HG03439 (cell line): ENCODE results near the gene GOLGA8G.
"Not testable (repeated sequence)": the region's sequence is repeated elsewhere in the genome, so short reads cannot be mapped to it uniquely, and the experiment has no call there.

ENCODE experiments used
- ATAC-seq: cut with Tn5 transposase; IDR thresholded peaks from one replicate; pipeline ENCODE4 v1.9.1; 2021; ENCODE audit warnings: mild to moderate bottlenecking, moderate library complexity; ENCODE audit not compliant: unreplicated experiment

Gene GOLGA8G, protein sequence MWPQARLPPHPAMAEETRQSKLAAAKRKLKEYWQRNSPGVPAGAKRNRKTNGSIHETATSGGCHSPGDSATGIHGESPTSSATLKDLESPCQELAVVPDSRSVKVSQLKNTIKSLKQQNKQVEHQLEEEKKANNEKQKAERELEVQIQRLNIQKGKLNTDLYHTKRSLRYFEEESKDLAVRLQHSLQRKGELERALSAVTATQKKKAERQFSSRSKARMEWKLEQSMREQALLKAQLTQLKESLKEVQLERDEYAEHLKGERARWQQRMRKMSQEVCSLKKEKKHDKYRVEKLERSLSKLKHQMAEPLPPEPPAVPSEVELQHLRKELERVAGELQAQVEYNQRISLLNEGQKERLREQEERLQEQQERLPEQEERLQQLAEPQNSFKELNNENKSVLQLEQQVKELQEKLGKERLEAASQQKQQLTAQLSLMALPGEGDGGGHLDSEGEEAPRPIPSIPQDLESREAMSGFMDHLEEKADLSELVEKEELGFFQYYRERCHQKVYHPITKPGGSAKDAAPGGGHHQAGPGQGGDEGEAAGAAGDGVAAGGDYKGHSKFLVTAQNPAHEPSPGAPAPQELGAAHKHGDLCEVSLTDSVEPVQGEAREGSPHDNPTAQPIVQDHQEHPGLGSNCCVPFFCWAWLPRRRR

DNA sequence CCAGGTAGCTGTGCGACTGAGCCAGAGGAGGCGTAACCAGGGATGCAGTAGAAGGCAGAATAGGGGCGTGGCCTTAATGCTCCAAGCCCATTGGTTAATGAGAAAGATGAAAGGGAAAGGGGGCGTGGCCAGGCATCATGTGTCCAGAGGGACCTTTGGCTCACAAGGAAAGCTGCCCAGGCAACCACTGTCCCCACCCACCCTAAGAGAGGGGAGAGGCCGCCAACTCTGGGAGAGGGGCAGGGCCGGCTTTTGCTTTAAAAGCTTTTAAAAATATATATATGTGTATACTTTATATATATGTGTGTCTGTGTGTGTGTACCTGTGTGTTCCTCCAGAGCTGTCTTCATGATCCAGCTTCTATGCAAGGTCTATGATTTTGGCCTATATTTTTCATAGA is at the start of gene GOLGA8G:
Gene GOLGA8G, minus strand, starts transcription at position 18 of the 400 bp plus-strand sequence. CDS start 62 bp downstream, outside the sequence.
- ATAC-seq, result not testable (repeated sequence)

DNA sequence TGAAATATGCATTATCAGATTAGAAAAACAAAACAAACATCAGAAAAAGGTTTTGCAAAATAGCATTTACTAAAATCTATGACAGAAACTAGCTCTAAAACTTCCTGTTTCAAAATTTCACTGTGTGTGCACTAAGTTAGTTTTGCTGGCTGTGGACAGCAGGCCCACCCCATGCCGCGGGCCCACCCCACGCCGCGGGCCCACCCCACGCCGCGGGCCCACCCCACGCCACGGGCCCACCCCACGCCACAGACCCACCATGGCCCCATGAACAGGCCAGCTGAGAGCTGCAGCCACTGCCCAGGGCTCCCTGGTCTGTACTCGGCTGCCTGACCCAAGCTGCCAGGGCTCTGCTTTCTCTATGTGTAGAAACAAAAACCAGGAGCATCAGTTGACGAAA is 40.6 kb upstream of the GOLGA8G start:
- not testable (repeated sequence) for ATAC-seq

DNA sequence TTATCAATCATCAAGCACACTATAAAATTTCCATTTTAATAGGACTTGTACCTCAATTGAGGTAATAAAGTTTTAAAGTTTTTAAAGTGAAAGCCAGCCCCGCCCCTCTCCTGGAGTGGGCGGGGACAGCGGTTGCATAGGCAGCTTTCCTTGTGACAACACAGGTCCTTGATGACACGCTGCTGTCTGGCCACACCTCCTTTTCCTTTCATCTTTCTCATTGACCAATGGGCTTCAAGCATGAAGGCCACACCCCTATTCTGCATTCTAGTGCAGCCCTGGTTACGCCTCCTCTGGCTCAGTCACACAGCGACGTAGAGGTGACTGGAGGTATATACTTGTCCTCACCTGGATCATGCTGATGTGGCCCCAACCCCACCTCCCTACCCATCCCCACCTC is 20.5 kb upstream of the GOLGA8G start, which contains the start of gene GOLGA6L25:
Gene GOLGA6L25, plus strand, starts transcription at position 301 of the 400 bp plus-strand sequence. Its CDS starts 61 bp downstream, at position 362.
- not testable (repeated sequence) for ATAC-seq

DNA sequence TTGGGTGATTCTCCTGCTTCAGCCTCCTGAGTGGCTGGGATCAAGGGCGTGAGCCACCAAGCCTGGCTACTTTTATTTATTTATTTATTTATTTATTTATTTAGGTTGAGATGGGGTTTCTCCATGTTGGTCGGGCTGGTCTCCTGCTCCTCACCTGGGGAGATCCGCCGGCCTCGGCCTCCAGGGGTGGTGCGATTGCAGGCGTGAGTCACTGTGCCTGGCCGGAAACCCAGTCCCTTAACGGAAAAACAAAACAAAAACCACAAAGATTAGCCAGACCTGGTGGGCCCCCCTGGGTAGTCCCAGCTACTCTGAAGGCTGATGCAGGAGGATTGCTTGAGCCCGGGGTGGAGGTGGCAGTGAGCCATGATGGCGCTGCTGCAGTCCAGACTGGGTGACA is 17.6 kb downstream of the GOLGA8G start:
- not testable (repeated sequence) for ATAC-seq

DNA sequence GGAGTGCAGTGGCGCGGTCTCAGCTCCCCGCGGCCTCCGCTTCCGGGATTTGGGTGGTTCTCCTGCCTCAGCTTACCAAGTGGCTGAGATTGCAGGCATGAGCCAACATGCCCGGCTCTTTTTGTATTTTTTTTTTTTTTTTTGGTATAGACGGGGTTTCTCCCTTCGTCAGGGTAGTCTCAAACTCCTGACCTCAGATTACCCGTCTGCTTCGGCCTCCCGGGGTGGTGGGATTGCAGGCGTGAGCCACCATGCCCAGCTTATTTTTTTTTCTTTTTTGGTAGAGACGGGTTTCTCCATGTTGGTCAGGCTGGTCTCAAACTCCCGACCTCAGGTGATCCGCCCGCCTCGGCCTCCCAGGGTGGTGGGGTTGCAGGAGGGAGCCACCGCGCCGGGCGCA is 18.6 kb downstream of the GOLGA8G start:
- not testable (repeated sequence) for ATAC-seq

DNA sequence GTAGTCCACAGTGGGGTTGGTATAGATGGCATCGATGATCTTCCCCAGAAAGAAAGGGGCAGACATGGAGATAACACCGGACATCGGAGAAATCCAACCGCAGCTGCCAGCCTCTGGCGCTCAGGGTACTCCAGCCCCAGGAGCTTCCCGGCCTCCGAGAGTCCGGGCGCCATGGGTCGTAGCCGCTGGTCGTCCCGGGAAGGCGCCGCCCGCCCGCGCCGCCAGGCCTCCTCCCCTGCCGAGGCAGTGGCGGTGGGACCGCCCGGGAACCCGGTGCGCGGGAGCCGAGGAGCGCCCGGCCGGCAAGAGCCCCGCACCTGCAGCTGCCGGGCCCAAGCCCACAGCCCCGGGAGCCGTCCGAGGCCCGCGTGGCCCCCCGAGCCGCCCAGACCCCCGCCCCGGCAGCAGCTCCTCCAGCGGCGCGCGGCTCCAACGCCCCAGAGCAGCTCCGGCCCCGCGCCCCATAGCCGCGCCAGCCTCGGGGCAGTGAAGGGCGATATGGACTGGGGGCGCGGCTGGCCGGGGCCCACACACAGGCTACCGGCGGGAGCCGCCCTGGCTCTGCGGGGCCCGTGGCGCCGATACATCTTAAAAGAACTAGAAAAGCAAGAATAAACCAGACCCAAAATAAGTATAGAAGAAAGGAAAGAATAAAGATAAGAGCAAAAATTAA is 24.4 kb downstream of the GOLGA8G start:
- ATAC-seq, result not testable (repeated sequence)

DNA sequence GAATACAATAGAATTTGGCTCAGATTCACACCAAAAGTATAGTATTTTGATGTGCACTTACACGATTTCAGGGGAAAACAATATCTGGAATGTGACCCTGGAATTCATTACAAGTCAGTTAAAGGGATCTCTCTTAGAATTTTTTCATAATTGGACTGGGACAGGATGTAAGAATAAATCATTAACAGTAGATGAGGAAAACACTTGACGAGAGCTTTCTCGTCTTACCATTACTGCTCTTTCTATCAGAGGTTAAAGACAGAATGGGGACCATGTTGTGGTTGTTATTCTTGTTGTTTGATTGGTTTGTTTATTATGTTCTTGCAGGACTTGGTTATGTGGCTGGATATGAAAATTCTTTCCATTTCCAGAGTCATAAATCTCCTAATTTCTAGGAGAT is 51.4 kb downstream of the GOLGA8G start:
- not testable (repeated sequence) for ATAC-seq
